HG02981 (cell line): Measurements from ENCODE around the gene RASAL1.
A peak's percentile ranks its signal among the peaks of the same experiment; 100 is the strongest.

Experiments
- ATAC-seq: cut with Tn5 transposase; IDR thresholded peaks from one replicate; pipeline ENCODE4 v1.9.1; 2021; ENCODE audit warnings: mild to moderate bottlenecking, moderate library complexity; ENCODE audit not compliant: unreplicated experiment

The RASAL1 gene

GRCh38 chr12:113099364-113099763, 36.2 kb downstream of the RASAL1 start:
- ATAC-seq, result no peak

GRCh38 chr12:113098441-113099028, 37.0 kb downstream of the RASAL1 start:
- peak; percentile 60 for ATAC-seq

- no peak for ATAC-seq
These were observed 37.7 kb downstream of the RASAL1 start for GRCh38 chr12:113097716-113098440.

DNA sequence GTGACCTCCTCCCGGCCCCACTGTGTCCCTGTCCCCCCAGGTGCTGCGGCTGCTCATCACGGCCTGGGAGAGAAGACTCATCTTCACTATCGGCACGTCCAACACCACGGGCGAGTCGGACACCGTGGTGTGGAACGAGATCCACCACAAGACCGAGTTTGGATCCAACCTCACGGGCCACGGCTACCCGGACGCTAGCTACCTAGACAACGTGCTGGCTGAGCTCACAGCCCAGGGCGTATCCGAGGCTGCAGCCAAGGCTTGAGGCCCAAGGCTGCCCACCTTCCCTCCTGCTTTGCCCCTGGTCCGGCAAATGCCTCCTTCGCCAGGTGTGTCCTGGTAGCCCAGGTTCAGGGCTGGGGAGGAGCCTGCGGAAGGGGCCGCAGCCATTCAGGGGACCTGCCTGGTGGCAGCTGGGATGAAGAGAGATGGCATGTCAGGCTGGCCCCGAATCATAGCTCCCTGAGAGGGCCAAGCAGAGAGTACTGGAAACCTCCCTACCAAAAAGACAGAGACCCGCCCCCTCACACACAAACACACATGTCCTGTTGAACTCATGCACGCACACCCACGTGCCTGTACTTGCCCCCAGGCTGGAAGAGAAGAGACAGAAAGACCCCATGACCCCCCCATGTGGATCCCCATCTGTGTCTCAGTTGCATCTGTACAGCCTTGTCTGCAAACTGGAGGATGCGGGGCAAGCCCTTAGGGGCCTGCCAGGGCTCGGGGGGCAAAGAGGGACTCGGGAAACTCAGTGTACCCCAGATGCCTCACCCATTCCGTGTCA, 38.7 kb downstream of the RASAL1 start:
- no peak for ATAC-seq

DNA sequence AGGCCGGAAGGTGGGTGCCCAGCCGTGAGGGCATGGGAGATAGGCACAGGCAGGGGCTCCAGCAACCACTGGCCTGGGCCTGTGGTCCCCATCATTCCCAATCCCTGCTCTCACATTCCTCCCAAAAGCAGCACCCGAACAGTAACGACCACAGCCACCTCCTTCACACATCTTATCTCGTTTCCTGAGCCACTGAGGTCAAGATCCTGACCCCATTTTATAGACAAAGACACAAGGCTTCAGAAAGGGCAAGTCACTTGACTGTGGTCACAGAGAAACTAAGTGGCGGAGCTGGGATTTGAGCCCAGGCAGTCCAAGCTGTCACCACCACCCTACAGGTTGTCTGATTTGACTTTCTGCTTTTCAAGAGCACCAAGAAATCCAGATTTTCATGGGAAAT, 40.2 kb downstream of the RASAL1 start:
- no peak for ATAC-seq

DNA sequence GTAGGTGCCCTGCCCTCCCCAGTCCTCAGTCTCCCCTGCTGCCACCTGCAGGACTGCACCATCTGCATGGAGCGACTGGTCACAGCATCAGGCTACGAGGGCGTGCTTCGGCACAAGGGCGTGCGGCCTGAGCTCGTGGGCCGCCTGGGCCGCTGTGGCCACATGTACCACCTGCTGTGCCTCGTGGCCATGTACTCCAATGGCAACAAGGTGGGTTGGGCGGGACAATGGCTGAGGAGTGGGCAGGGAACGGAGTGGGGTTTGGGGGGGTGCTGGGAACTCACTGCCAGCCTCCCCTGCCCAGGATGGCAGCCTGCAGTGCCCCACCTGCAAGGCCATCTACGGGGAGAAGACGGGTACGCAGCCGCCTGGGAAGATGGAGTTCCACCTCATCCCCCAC, 40.8 kb downstream of the RASAL1 start:
- no peak for ATAC-seq

- no peak for ATAC-seq
These were observed 42.0 kb downstream of the RASAL1 start for GRCh38 chr12:113093409-113094101.

GRCh38 chr12:113092607-113093408, 42.8 kb downstream of the RASAL1 start:
- ATAC-seq, result no peak

- no peak for ATAC-seq
These were observed 44.1 kb downstream of the RASAL1 start for GRCh38 chr12:113091506-113091905.

DNA sequence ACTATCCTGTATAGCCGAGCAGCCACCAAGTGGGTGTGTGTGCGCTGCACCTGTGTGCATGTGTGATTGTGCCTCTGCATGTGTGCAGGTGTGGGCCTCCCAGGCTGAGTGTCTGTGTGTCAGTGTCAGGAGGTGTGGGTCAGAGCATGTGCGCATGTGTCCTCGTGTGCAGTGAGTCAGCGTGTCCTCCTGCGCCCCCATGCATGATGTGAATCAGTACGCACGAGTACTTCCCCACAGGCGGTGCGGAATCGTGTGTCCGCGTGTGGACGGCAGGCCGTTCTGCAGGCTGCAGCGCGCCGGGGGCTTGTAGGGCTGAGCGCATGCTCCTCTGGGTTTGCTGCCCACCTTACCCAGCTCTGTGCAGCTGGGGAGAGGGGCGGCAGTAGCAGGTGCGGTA, 44.8 kb downstream of the RASAL1 start:
- no peak for ATAC-seq

DNA sequence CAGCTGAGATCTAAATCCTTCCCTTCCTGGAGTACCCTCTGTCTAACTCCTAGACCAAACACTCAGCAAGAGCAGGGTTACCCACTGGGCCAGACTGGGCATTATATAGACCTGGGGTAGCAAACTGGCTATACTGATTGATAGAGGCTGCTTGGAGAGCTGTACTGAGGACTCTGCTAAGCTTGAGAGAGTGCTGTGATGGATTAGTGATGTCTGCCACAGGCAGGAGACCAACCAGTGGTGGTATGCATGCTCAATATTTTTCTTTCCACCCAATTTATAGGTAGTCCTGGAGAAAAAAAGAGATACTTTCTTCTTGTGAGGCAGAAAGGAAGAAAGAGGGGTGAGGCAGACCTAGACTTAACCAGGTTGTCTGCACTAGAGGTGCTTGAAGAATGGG, 45.7 kb downstream of the RASAL1 start:
- no peak for ATAC-seq

GRCh38 chr12:113088971-113089756, 46.4 kb downstream of the RASAL1 start:
- ATAC-seq, result no peak

- no peak for ATAC-seq
These were observed 47.5 kb downstream of the RASAL1 start for GRCh38 chr12:113088037-113088436.

DNA sequence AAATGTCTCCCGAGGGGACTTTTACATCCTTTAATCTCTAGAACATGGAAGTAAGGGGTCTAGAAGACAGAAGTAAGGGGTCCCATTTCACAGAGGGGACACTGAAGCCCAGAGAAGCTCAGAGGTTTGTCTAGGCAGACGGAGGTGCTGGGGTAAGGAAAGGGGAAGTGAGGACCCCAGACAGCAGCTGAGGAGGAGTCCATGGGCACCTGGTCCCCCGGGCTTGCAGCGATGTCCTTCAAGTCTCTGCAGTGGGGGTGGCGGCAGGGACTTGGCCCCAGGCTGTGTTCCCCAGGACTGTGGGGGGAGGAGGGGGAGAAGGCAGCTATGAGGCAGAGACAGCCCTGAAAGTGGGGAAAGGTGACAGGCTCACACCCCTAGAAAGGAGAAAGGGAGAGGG, 48.4 kb downstream of the RASAL1 start:
- ATAC-seq, result no peak

GRCh38 chr12:113086249-113087164, 49.1 kb downstream of the RASAL1 start:
- ATAC-seq, result no peak

DNA sequence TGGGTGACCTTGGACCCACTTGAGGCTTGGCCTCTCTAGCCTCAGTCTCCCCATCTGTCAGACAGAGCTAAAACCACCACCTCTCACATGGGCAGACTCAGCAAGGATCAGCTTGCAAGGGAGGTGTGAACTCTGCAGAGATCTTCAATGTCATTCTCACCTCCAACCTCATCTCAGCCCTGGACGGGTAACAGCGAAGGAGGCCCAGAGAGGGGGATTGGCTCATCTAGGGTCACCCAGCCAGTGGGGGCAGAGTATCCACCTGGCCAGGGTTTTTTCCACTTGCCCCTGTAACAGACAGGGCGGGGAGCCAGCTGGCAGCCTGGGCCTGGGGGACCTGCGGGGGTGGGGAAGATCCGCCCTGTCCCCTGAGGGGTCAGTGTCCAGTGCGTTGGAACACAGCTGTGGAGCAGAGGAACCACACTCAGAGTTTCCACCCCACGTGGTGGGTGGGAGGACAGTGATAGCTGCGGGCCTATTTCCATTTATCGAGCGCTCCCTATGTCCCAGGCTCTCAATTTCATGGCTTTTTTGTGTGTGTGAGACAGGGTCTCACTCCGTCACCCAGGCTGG, 51.6 kb downstream of the RASAL1 start:
- ATAC-seq, result no peak

DNA sequence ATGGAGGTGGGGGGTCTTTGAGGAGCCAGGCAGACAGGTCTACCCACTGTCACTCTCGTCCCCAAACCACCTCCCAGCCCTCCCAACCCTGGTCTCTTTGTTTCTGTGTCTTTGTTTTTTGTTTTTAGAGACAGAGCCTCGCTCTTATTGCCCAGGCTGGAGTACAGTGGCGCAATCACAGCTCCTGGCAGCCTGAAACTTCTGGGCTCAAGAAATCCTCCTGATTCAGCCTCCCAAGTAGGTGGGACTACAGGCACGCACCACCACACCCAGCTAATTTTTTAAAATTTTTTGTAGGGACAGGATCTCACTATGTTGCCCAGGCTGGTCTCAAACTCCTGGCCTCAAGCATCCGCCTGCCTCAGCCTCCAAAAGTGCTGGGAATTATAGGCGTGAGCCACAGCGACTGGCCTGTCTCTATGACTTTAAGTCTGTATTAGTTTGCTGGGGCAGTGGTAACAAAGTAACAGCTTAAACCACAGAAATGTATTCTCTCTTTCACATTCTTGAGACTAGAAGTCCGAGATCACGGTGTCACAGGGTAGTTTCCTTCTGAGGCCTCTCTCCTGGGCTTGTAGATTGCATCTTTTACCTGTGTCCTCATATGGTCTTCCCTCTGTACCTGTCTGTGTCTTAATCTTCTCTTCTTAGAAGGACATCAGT, 52.9 kb downstream of the RASAL1 start:
- ATAC-seq, result peak; percentile 85

DNA sequence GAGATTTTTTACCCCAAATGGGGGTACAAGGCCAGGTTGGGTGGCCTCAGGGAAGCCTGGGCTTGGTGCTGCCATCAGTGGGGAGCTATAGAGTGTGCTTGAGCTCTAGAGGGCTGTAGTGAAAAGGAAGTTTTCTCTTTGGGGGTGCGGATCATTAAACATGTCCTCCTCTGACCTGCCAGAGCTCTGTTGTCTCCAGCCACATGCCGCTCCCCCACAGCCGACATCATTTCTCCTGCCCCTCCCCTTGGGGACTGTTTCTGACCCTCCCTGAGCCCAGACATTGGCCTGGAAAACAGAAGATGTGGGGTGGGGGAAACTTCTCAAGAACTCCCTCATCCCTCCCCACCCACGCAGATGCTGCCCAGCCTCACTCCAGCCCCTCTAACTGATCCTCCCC, 53.7 kb downstream of the RASAL1 start:
- ATAC-seq, result no peak
